Measurements from ENCODE around the gene MEAF6. TPM values are rescaled to one million over a fixed set of nuclear protein-coding genes. Genes with fewer than 3 reads are reported as not detected.
A peak's percentile ranks its signal among the peaks of the same experiment; 100 is the strongest.
"Not testable (repeated sequence)": the region's sequence is repeated elsewhere in the genome, so short reads cannot be mapped to it uniquely, and the experiment has no call there.

The MEAF6 gene
- 100 to 1,000 TPM in 1 of 4 donors, 10 to 100 TPM in 3; 39.1 to 186 (median 69.1) TPM for total RNA-seq

DNA sequence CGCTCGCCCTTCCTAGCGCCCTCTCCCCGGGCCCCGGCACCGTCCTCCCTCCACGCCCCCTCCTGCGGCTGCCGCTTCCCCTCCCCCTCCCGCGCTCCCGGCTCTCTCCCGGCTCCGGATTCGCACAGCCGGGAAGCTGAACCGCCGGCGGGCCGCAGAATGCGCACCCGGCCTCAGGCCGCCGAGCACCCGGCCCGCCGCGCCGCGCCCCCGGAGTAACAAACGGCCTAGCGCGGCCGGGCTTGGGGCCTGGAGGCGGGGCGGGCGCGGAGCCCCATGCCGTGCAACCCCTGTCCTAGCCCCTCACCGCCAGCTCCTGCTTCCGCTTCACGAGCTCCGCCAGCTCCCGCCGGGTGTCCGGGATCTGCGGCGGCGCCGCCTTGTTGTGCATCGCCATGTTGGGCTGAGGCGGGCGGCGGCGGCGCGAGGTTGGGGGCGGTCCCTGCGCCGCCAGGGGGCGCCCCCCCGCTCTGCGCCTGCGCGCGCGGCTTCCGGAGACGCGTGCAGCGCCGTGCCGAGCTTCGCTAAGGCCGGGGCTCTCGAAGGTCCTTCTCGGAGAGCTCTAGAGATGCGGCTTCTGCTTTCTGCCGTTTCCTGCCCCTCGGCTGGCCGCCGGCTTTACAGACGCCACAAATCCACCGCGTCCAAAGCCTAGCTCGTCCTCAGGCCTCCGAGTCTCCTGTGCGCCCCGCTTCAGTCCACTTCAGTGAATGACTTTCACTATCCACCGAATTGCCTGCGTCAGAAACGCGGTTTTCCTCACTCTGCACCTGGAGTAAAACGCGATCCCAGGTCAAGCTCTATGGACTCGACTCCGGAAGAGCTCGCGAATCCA, at the start of gene MEAF6:
Gene MEAF6 (minus strand): TSS at position 417 of the 835 bp plus-strand sequence. CDS start 20 bp downstream, at position 397.
- H3K9me3 ChIP-seq, result no peaks in the 10 kb centered on the region
- H3K27ac ChIP-seq, result peak within 1 kb of the TSS; percentile 94 to 96
- H3K4me1 ChIP-seq, result peaks cover 0 to 7% of the 10 kb centered on the region in 2 donors
- no peaks in the 10 kb centered on the region for H3K27me3 ChIP-seq
- TF ChIP-seq, protein P1, sequence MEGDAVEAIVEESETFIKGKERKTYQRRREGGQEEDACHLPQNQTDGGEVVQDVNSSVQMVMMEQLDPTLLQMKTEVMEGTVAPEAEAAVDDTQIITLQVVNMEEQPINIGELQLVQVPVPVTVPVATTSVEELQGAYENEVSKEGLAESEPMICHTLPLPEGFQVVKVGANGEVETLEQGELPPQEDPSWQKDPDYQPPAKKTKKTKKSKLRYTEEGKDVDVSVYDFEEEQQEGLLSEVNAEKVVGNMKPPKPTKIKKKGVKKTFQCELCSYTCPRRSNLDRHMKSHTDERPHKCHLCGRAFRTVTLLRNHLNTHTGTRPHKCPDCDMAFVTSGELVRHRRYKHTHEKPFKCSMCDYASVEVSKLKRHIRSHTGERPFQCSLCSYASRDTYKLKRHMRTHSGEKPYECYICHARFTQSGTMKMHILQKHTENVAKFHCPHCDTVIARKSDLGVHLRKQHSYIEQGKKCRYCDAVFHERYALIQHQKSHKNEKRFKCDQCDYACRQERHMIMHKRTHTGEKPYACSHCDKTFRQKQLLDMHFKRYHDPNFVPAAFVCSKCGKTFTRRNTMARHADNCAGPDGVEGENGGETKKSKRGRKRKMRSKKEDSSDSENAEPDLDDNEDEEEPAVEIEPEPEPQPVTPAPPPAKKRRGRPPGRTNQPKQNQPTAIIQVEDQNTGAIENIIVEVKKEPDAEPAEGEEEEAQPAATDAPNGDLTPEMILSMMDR (IDR thresholded peaks at IDR 0.05), result peak; percentile 52 to 92 (median 90)
- peak; percentile 69 to 75 for TF ChIP-seq POLR2A (IDR thresholded peaks at IDR 0.05)
- peak; percentile 71 to 81 for DNase-seq
- intact Hi-C loops (cut with DNase I; ENCODE audit: low total_unique reads), result no loop called here
- no peaks in the 10 kb centered on the region for H3K36me3 ChIP-seq
- H3K4me3 ChIP-seq, result peak within 1 kb of the TSS; percentile 66 to 74

DNA sequence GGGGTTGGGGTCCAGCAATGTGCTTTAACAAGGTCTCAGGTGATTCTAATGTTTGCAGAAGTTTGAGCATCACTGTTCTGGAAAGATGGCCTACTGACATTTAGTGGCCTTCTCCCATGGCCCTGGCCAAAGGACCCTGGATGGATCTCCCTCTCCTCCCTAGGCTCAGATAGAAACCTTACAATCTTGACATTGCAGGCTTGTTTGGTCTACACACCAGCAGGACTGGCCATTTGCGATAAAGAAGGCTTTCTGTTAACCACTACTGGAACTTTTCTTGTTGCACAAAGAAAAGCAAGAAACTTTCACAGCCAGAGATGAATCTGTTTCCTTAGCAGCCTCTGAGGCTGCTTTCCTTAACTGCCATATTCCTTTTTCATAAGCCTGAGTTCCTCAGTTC, 48.4 kb upstream of the MEAF6 start:
- TF ChIP-seq POLR2A (IDR thresholded peaks at IDR 0.05), result no peak
- TF ChIP-seq, protein P1 (IDR thresholded peaks at IDR 0.05), result no peak
- Histone ChIP-seq H3K27me3 (no peaks in the 10 kb centered on the region), H3K27ac (no peak overlapping the region), H3K4me1 (no peaks in the 10 kb centered on the region), H3K36me3 (no peaks in the 10 kb centered on the region), H3K9me3 (no peaks in the 10 kb centered on the region), H3K4me3 (no peak overlapping the region)
- intact Hi-C loops (cut with DNase I; ENCODE audit: low total_unique reads), result no loop called here
- DNase-seq, result no peak

DNA sequence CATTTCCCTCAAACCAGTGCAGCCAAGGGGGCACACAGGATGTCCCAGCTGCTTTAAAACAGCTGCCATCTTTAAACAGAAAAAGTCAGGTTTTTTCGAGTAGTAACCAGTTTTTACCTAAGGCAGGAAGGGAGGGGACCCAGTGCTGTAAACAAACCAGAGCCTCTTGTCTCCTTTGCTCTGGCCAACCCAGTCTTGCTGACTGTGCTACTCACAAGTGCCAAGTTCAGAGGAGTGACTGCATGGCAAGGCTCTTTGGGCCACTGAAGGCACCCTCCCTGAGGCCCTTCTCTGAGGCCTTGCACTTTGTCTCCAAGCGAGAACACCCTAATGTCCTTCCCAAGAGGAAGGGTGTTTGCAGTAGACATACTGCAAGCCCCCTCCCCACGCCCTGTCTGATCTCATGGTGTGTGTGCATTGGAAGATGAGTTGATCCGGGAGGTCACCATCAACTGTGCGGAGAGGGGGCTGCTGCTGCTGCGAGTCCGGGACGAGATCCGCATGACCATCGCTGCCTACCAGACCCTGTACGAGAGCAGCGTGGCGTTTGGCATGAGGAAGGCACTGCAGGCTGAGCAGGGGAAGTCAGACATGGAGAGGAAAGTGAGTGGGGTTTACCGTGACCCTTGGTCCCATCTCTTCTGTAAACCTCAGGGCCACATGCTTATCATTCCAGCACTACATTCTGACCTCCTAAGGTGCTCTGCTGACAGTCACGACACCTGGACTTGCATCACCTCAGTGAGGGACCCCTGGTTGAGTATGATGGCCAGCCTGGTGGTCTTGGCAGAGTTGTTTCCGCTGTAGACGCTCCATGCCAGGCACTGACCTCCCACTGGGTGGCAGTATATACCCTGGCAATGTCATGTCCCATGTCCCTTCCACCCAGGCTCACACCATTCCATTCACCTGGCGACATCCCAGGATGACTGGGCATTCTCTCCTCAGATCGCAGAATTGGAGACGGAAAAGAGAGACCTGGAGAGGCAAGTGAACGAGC, 46.9 kb upstream of the MEAF6 start:
- Histone ChIP-seq H3K4me3 (no peak overlapping the region), H3K27ac (no peak overlapping the region), H3K4me1 (no peaks in the 10 kb centered on the region), H3K27me3 (no peaks in the 10 kb centered on the region), H3K9me3 (no peaks in the 10 kb centered on the region), H3K36me3 (no peaks in the 10 kb centered on the region)
- intact Hi-C loops (cut with DNase I; ENCODE audit: low total_unique reads), result no loop called here
- TF ChIP-seq POLR2A (IDR thresholded peaks at IDR 0.05), result no peak
- TF ChIP-seq, protein P1 (IDR thresholded peaks at IDR 0.05), result peak; percentile 24 to 60 (median 54)
- peak; percentile 46 to 51 for DNase-seq

DNA sequence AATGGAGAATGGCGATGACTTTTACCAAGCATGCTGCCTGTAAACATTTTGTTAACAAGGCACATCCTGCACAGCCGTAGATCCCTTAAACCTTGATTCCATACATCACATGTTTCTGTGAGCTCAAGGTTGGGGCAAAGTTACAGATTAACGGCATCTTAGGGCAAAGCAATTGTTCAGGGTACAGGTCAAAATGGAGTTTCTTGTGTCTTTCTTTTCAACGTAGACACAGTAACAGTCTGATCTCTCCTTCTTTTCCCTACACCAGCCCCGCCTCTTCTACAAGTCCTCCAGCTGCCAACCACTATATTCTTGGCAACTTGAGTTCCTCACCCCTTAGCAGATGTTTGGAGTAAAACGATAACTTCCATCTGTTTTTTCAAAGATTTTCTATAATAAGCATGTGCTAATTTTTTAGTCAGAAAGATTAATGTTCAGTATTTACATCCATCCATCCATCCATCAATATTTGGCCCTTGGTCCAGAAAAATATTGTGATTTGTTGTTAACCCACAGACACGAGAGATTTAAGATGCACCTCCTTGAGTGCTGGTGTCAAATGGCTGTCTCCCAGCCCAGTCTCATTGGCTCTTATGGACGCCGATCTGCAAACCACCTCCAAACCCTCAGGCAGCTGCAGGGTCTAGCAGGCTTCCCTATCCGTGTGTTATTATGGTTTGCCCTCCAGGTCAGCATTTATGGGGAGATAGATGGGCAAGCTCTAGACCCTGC, 46.0 kb upstream of the MEAF6 start:
- TF ChIP-seq POLR2A (IDR thresholded peaks at IDR 0.05), result no peak
- TF ChIP-seq, protein P1 (IDR thresholded peaks at IDR 0.05), result no peak
- Histone ChIP-seq H3K9me3 (no peaks in the 10 kb centered on the region), H3K27me3 (no peaks in the 10 kb centered on the region), H3K4me3 (no peak overlapping the region), H3K36me3 (no peaks in the 10 kb centered on the region), H3K4me1 (no peaks in the 10 kb centered on the region), H3K27ac (no peak overlapping the region)
- no peak for DNase-seq
- intact Hi-C loops (cut with DNase I; ENCODE audit: low total_unique reads), result no loop called here

DNA sequence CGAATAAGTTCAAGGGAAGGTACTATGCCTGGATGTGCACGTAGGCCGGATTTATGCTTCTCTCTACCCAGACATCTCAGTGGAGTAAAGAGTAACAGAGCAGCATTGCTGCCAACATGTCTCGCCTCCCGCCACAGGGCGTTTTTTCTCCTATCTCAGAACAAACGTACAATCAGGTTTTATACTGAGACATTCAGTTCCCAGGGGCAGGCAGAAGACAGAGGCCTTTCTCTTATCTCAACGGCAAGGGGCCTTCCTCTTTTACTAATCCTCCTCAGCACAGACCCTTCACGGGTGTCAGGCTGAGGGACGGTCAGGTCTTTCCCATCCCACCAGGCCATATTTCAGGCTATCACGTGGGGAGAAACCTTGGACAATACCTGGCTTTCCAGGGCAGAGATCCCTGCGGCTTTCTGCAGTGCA, 45.4 kb upstream of the MEAF6 start:
- intact Hi-C loops (cut with DNase I; ENCODE audit: low total_unique reads); H3K36me3 ChIP-seq: not testable (repeated sequence)

More for the DNA sequence above, 45.4 kb upstream of the MEAF6 start:
- not testable (repeated sequence) for DNase-seq, H3K4me3 ChIP-seq, H3K27me3 ChIP-seq, H3K4me1 ChIP-seq, H3K27ac ChIP-seq, H3K9me3 ChIP-seq
